Brain microvascular endothelial cell (primary cell): Measurements from ENCODE around the gene PASD1.

Experiments
- DNase-seq: peaks from one replicate; pipeline ENCODE4 v3.0.0-alpha.2; 2020
- H3K27ac ChIP-seq: fragments of 250-450 bp; sonication (Bioruptor Pico); 2 replicates; pipeline ENCODE4 v1.5.1; 2020; ENCODE audit warnings: mild to moderate bottlenecking, moderate library complexity
- H3K27me3 ChIP-seq: fragments of 250-450 bp; sonication (Bioruptor Pico); replicated peaks from 2 replicates; pipeline ENCODE4 v1.5.1; 2020; ENCODE audit warnings: mild to moderate bottlenecking
- H3K36me3 ChIP-seq: fragments of 250-450 bp; sonication (Bioruptor Pico); replicated peaks from 2 replicates; pipeline ENCODE4 v1.5.1; 2020; ENCODE audit warnings: mild to moderate bottlenecking
- H3K4me3 ChIP-seq: 2 replicates; pipeline ENCODE4 v1.5.1; 2011; ENCODE audit warnings: low read depth, mild to moderate bottlenecking, control low read depth, low read length, moderate library complexity
- CTCF ChIP-seq: IDR thresholded peaks from 2 replicates; pipeline ENCODE4 v1.5.1; 2011; ENCODE audit warnings: low read depth, mild to moderate bottlenecking, moderate library complexity, low read length, control low read depth, inconsistent platforms; ENCODE audit errors: missing control alignments
- in situ Hi-C: cut with HindIII; loops from 2 replicates; pipeline ENCODE4 v1.10.0; 2017; ENCODE audit warnings: low sequenced_read_pairs, low pct_ligation_motif_present

Gene PASD1

GRCh38 chrX:151710457-151710856 is 147.0 kb downstream of the PASD1 start:
- H3K27ac ChIP-seq, result no peak overlapping the region
- in situ Hi-C loops, result no loop called here
- H3K4me3 ChIP-seq, result no peak overlapping the region
- no peak for DNase-seq
- H3K36me3 ChIP-seq, result no peaks in the 10 kb centered on the region
- H3K27me3 ChIP-seq, result no peaks in the 10 kb centered on the region
- TF ChIP-seq CTCF, result no peak

- Histone ChIP-seq H3K36me3 (no peaks in the 10 kb centered on the region), H3K4me3 (no peak overlapping the region), H3K27ac (no peak overlapping the region), H3K27me3 (no peaks in the 10 kb centered on the region)
- no peak for DNase-seq
- in situ Hi-C loops, result no loop called here
- no peak for TF ChIP-seq CTCF
Measured at GRCh38 chrX:151711154-151711553, 147.7 kb downstream of the PASD1 start.

- Histone ChIP-seq H3K4me3 (no peak overlapping the region), H3K36me3 (no peaks in the 10 kb centered on the region), H3K27ac (no peak overlapping the region), H3K27me3 (no peaks in the 10 kb centered on the region)
- TF ChIP-seq CTCF, result no peak
- in situ Hi-C loops, result no loop called here
- no peak for DNase-seq
Measured at GRCh38 chrX:151711787-151712186, 148.3 kb downstream of the PASD1 start.

GRCh38 chrX:151712253-151712652 is 148.8 kb downstream of the PASD1 start:
- no peak for DNase-seq
- Histone ChIP-seq H3K27ac (no peak overlapping the region), H3K27me3 (no peaks in the 10 kb centered on the region), H3K36me3 (no peaks in the 10 kb centered on the region), H3K4me3 (no peak overlapping the region)
- no peak for TF ChIP-seq CTCF
- in situ Hi-C loops, result no loop called here

- no peaks in the 10 kb centered on the region for H3K27me3 ChIP-seq
- no peak overlapping the region for H3K4me3 ChIP-seq
- in situ Hi-C loops, result no loop called here
- no peak overlapping the region for H3K27ac ChIP-seq
- peak; percentile 13 for DNase-seq
- TF ChIP-seq CTCF, result peak; percentile 59
- H3K36me3 ChIP-seq, result no peaks in the 10 kb centered on the region
Measured at GRCh38 chrX:151713849-151714248, 150.4 kb downstream of the PASD1 start.

GRCh38 chrX:151714362-151714761 is 150.9 kb downstream of the PASD1 start:
- Histone ChIP-seq H3K27ac (no peak overlapping the region), H3K36me3 (no peaks in the 10 kb centered on the region), H3K4me3 (no peak overlapping the region), H3K27me3 (no peaks in the 10 kb centered on the region)
- in situ Hi-C loops, result no loop called here
- no peak for DNase-seq
- TF ChIP-seq CTCF, result no peak
